ENCODE measurements around the gene ARHGAP35. TPM values are rescaled to one million over a fixed set of nuclear protein-coding genes. Genes with fewer than 3 reads are reported as not detected.

The ARHGAP35 gene
- total RNA-seq, 1 experiment from 2014 or later: 81.7 TPM

DNA sequence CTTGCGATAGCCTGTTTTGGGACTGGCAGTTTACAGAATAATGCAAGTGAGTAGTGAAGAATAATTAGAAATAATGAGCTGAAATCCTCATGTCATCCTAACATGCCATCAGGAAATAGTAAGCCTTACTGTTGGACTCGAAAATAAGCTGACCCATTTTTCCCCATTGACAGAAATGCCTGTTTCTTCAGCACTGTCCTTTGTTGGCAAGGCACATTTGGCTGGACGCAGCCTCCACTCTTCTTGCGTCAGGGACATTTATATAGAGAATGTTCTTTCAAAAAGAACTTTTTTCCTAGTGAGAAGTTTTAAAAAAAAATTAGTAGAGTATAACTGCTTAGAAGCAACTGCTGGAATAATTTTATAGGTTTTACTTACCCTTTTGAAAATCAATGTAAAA is 47.1 kb downstream of the ARHGAP35 start:
- H3K4me3 ChIP-seq (ENCODE audit: low read depth, low read length): no peak overlapping the region

DNA sequence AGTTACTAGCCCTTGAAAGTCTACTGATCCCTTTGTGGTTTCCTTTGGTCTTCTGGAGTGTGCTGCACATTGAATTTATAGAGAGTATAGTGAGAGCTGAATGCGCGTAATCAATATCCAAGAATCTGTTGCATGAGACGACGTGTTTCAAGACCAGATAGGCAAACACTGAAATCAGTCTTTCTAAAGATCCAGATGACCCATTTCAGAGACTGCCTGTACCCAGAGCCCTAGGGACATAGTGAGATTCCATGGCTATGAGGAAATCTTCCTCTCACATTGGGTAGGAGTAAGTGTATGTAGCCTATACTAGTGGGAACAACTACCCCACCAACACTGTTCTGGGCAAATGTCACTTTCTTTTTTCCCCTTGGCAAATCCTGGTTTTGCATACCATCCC is 48.6 kb downstream of the ARHGAP35 start:
- Mint-ChIP-seq H3K27ac (ENCODE audit: unreplicated experiment) (no peak overlapping the region), H3K4me3 (ENCODE audit: unreplicated experiment) (no peak overlapping the region), H3K27me3 (ENCODE audit: insufficient read depth, unreplicated experiment) (no peaks in the 10 kb centered on the region), H3K4me1 (ENCODE audit: low read depth, unreplicated experiment) (peaks cover 34% of the 10 kb centered on the region), H3K36me3 (ENCODE audit: insufficient read depth, unreplicated experiment) (peaks cover 27% of the 10 kb centered on the region), H3K9me3 (ENCODE audit: unreplicated experiment) (no peaks in the 10 kb centered on the region)
- Histone ChIP-seq H3K27me3 (replicated peaks; ENCODE audit: control insufficient read depth, insufficient read depth, low read length) (no peaks in the 10 kb centered on the region), H3K4me1 (peaks cover 26% of the 10 kb centered on the region), H3K9me3 (no peaks in the 10 kb centered on the region), H3K36me3 (ENCODE audit: control insufficient read depth, insufficient read depth, low read length) (no peaks in the 10 kb centered on the region; the same call in 1 of the 2 replicates), H3K4me3 (ENCODE audit: low read depth, low read length) (no peak overlapping the region)
- no peak for DNase-seq
- intact Hi-C loops (cut with micrococcal nuclease; ENCODE audit: unreplicated experiment): no loop called here
- ChIA-PET CTCF (no interaction called here), POLR2A (no interaction called here)
- BruUV-seq (replicated peaks): no TSS peak
- TF ChIP-seq CTCF (IDR thresholded peaks at IDR 0.05; ENCODE audit: insufficient read depth in 1 of 2, low read depth in 1 of 2, low read length in 1 of 2, severe bottlenecking in 1 of 2, unreplicated experiment in 1 of 2): no peak

More for the DNA sequence above, 47.1 kb downstream of the ARHGAP35 start:
- no peak for DNase-seq
- H3K4me1 Mint-ChIP-seq (ENCODE audit: low read depth, unreplicated experiment): peaks cover 38% of the 10 kb centered on the region
- Histone ChIP-seq H3K4me1 (peaks cover 26% of the 10 kb centered on the region), H3K27me3 (replicated peaks; ENCODE audit: control insufficient read depth, insufficient read depth, low read length) (no peaks in the 10 kb centered on the region), H3K9me3 (no peaks in the 10 kb centered on the region), H3K36me3 (ENCODE audit: control insufficient read depth, insufficient read depth, low read length) (no peaks in the 10 kb centered on the region; the same call in 1 of the 2 replicates)
- ChIA-PET CTCF (no interaction called here), POLR2A (no interaction called here)
- TF ChIP-seq CTCF (IDR thresholded peaks at IDR 0.05; ENCODE audit: insufficient read depth in 1 of 2, low read depth in 1 of 2, low read length in 1 of 2, severe bottlenecking in 1 of 2, unreplicated experiment in 1 of 2): no peak
- peaks cover 27% of the 10 kb centered on the region for H3K36me3 Mint-ChIP-seq (ENCODE audit: insufficient read depth, unreplicated experiment)
- intact Hi-C loops (cut with micrococcal nuclease; ENCODE audit: unreplicated experiment): no loop called here
- no peak overlapping the region for H3K4me3 Mint-ChIP-seq (ENCODE audit: unreplicated experiment)
- H3K27me3 Mint-ChIP-seq (ENCODE audit: insufficient read depth, unreplicated experiment): no peaks in the 10 kb centered on the region
- H3K9me3 Mint-ChIP-seq (ENCODE audit: unreplicated experiment): no peaks in the 10 kb centered on the region
- BruUV-seq (replicated peaks): no TSS peak
- H3K27ac Mint-ChIP-seq (ENCODE audit: unreplicated experiment): no peak overlapping the region

Other genes with a start within 250 kb of the ARHGAP35 start
- not detected in 2 replicates for gene PTGIR, start 235.9 kb upstream of the ARHGAP35 start, total RNA-seq (2022)
- not detected in 2 replicates for gene GNG8, start 224.8 kb upstream of the ARHGAP35 start, total RNA-seq (2022)
- gene DACT3, start 199.8 kb upstream of the ARHGAP35 start, total RNA-seq (2022): 0.39 and 0.75 TPM in 2 replicates
- 45.4 and 48.4 TPM in 2 replicates for gene PRKD2, start 143.9 kb upstream of the ARHGAP35 start, total RNA-seq (2022)
- gene FKRP, start 114.9 kb upstream of the ARHGAP35 start, total RNA-seq (2022): 30.6 and 33.1 TPM in 2 replicates
- gene STRN4, start 114.5 kb upstream of the ARHGAP35 start, total RNA-seq (2022): 151 and 162 TPM in 2 replicates
- 497 and 512 TPM in 2 replicates for gene SLC1A5, start 72.4 kb upstream of the ARHGAP35 start, total RNA-seq (2022)
- gene AP2S1, start 10.2 kb upstream of the ARHGAP35 start, total RNA-seq (2022): 211 and 234 TPM in 2 replicates
- gene NPAS1, start 158.8 kb downstream of the ARHGAP35 start, total RNA-seq (2022): 1.8 and 2.8 TPM in 2 replicates
- gene TMEM160, start 187.6 kb downstream of the ARHGAP35 start, total RNA-seq (2022): 86.5 and 91.7 TPM in 2 replicates